Measurements from ENCODE around the gene DICER1.

DNA sequence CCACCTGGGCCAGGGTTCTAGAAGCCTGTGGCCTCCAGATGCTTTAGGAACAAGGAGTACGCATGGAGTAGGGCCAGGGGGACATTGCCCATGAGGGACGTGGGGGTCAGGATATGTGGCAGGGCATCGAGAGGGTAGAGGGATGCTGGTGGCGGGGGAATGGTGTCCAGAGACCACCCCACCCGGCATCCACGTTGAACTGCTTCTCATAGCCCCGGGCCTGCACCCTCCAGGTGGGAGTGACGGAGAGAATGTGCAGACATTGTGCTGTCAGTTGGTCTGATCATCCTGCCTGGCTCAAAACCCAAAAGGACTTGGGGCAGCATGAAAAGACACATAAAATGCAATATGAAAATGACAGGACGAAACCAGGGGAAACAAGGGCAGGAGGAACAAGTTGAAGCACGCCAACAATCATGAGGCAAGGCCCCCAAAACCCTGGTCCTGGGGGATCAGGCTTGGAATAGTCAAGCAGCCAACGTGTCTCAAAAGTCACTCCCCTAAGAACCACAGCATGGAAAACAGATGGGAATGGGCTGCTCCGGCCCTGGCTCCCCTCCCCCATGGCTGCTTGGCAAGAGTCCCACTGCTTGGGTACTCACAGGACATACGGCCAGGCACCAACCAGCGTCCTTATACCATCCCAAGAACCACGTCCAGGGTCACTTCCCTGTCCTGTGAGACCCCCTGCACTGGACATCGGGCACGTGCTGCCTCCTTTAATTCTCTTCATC is 117.9 kb downstream of the DICER1 start:
- TF ChIP-seq, protein P1, sequence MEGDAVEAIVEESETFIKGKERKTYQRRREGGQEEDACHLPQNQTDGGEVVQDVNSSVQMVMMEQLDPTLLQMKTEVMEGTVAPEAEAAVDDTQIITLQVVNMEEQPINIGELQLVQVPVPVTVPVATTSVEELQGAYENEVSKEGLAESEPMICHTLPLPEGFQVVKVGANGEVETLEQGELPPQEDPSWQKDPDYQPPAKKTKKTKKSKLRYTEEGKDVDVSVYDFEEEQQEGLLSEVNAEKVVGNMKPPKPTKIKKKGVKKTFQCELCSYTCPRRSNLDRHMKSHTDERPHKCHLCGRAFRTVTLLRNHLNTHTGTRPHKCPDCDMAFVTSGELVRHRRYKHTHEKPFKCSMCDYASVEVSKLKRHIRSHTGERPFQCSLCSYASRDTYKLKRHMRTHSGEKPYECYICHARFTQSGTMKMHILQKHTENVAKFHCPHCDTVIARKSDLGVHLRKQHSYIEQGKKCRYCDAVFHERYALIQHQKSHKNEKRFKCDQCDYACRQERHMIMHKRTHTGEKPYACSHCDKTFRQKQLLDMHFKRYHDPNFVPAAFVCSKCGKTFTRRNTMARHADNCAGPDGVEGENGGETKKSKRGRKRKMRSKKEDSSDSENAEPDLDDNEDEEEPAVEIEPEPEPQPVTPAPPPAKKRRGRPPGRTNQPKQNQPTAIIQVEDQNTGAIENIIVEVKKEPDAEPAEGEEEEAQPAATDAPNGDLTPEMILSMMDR (IDR thresholded peaks at IDR 0.05; ENCODE audit: borderline replicate concordance, extremely low read depth, low read length, poor library complexity, severe bottlenecking): no peak
- TF ChIP-seq EZH2 (IDR thresholded peaks at IDR 0.05; ENCODE audit: borderline replicate concordance, low read depth, low read length, severe bottlenecking): no peak

Data from DND-41 (cell line).